ENCODE measurements around the gene RFX7. TPM values are rescaled to one million over a fixed set of nuclear protein-coding genes. Genes with fewer than 3 reads are reported as not detected.

RFX7 gene
- total RNA-seq, 1 donor from 2014 or later = 36.3 TPM

- Mint-ChIP-seq H3K27me3 (peaks cover 34% of the 10 kb centered on the region), H3K27ac (no peak overlapping the region), H3K4me3 (no peak overlapping the region), H3K36me3 (ENCODE audit: low read depth) (no peaks in the 10 kb centered on the region), H3K9me3 (no peaks in the 10 kb centered on the region), H3K4me1 (peaks cover 9% of the 10 kb centered on the region)
- no peak for DNase-seq
- intact Hi-C loops (cut with micrococcal nuclease) = no loop called here
Observed at GRCh38 chr15:56250626-56251025, 6.9 kb upstream of the RFX7 start.

- H3K4me3 Mint-ChIP-seq = no peak overlapping the region
- H3K4me1 Mint-ChIP-seq = peaks cover 23% of the 10 kb centered on the region
- no peak for DNase-seq
- H3K36me3 Mint-ChIP-seq (ENCODE audit: low read depth) = no peaks in the 10 kb centered on the region
- H3K9me3 Mint-ChIP-seq = no peaks in the 10 kb centered on the region
- intact Hi-C loops (cut with micrococcal nuclease) = loop anchor here (5.0 to 10.0 kb wide), 4 partner anchors 118 to 844 kb away; partner anchors contain the start of genes CCPG1, PIERCE2 and TEX9
- H3K27me3 Mint-ChIP-seq = peaks cover 27% of the 10 kb centered on the region
- no peak overlapping the region for H3K27ac Mint-ChIP-seq
Observed at GRCh38 chr15:56249092-56249491, 5.4 kb upstream of the RFX7 start.

- intact Hi-C loops (cut with micrococcal nuclease) = loop anchor here (5.0 to 10.0 kb wide), 4 partner anchors 119 to 844 kb away; partner anchors contain the start of genes CCPG1, PIERCE2 and TEX9
- Mint-ChIP-seq H3K9me3 (no peaks in the 10 kb centered on the region), H3K4me3 (no peak overlapping the region), H3K36me3 (ENCODE audit: low read depth) (no peaks in the 10 kb centered on the region), H3K4me1 (peaks cover 23% of the 10 kb centered on the region), H3K27ac (no peak overlapping the region), H3K27me3 (peaks cover 22% of the 10 kb centered on the region)
- DNase-seq = no peak
Observed at GRCh38 chr15:56248311-56248992, 4.8 kb upstream of the RFX7 start.

DNA sequence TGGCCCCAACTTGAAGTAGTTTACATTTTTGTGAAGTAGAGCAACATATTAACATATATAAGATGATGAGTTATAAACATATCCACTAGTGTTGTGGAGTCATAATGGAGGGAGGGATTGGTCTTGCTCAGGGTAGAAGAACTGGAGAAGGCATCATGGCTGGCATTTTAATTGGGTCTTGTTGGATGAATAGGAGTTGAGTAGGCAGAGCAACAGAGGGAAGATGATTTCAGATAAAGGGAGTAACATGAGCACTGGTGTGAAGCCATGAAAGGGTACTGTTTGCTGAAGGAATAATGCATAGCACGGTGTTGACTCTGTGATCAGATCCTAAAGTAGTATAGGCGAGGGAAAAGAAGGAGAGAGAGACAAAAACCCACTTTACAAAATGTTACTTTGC lies 3.6 kb upstream of the RFX7 start:
- Mint-ChIP-seq H3K9me3 (no peaks in the 10 kb centered on the region), H3K27ac (no peak overlapping the region), H3K27me3 (peaks cover 17% of the 10 kb centered on the region), H3K4me3 (no peak overlapping the region), H3K4me1 (peaks cover 25% of the 10 kb centered on the region), H3K36me3 (ENCODE audit: low read depth) (peaks cover 2% of the 10 kb centered on the region)
- no peak for DNase-seq
- intact Hi-C loops (cut with micrococcal nuclease) = loop anchor here (5.0 to 10.0 kb wide), 4 partner anchors 120 to 842 kb away; partner anchors contain the start of genes CCPG1, PIERCE2 and TEX9

DNA sequence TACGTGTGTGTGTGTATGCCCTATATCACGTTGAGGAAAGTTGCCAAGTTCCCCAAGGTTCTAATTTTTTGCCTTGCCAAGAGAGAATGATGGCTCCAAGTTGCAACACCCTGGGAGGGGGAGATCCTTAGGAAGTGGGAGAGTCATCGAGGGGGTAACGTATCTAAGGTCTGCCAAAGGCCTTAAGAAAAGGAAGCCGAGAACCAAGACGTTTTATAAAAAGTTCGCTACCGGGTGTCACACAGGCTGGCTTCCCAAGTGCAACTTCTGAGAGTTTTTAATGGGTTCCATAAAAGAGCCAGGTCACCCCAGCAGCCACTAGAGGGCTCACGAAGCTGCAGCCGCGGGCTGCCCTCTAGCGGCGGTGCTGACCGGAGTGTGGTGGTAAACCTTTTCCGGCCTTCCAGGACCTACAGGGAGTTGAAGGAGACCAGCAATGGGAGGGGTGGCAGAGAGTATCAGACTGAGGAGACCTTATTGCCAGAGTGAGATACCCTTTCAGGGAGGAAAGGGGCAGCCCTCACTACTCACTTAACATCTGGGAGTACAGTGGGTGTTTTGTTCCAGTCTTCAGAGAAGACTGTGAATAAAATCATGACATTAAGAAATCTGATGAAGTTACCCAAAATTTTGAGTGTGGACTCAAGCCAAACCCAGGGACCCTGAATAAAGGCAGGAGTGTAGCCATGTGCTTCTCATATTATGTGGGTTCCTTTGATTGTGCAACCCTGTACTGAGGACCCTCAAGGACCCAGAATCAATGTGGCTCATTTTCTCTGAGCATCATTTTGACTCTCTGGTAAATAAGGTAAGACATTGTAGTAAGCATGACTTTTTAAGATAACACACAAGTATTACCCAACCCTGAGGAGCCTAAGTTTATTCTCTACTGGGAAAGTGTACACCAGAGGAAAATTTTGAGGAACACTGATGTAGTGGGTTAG lies 2.5 kb upstream of the RFX7 start:
- H3K27ac Mint-ChIP-seq = peak overlapping the region; percentile 99
- peak overlapping the region; percentile 98 for H3K4me3 Mint-ChIP-seq
- no peaks in the 10 kb centered on the region for H3K9me3 Mint-ChIP-seq
- peaks cover 9% of the 10 kb centered on the region for H3K27me3 Mint-ChIP-seq
- DNase-seq = peak; percentile 97
- H3K4me1 Mint-ChIP-seq = peaks cover 29% of the 10 kb centered on the region
- H3K36me3 Mint-ChIP-seq (ENCODE audit: low read depth) = peaks cover 2% of the 10 kb centered on the region
- intact Hi-C loops (cut with micrococcal nuclease) = loop anchor here (1.0 to 10.0 kb wide), 7 partner anchors 121 to 841 kb away; partner anchors contain the start of genes CCPG1, NEDD4, PIERCE2 and TEX9

GRCh38 chr15:56244811-56245576 lies 1.3 kb upstream of the RFX7 start:
- H3K27ac Mint-ChIP-seq = peak overlapping the region; percentile 99
- DNase-seq = peak; percentile 74

DNA sequence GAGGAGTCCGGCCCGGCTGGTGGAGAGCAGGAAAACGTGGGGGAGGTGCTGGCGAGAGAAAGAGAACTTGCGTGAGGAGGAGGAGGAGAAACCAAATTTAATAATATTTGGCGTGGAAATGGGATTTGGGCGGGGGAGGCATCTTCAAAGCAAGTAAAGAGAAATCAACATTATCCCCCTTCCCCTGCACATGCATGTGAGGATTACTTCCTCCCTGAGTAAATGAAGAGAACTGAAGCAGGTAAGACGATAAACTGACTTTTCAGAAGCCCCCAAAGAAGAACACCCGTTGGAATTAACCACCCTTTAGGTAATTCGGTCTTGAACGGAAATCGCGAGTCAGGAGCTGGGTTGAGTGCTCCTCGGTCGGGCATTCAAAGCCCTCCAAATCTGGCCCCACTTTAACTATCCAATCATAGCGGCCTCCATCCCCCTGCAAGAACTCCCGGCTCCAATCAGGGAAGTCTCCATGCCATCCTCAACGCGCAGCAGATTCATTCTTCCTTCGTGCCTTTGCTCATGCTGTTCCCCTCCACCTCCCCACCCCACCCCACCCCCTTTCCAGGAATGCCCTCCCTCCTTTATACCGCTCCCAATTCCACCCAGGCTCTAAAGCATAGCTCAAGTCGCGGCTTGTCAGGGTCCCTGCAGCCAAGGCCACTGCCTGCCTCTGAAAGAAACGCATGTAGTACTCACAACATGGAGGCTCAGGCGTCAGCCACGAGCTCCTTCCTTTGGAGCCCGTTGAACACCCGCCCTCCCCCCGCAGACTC lies 545 bp upstream of the RFX7 start:
- intact Hi-C loops (cut with micrococcal nuclease) = loop anchor here (2.0 to 10.0 kb wide), 7 partner anchors 37 to 908 kb away; partner anchors contain the start of genes CCPG1, NEDD4 and PIERCE2
- H3K9me3 Mint-ChIP-seq = no peaks in the 10 kb centered on the region
- H3K4me3 Mint-ChIP-seq = peak overlapping the region; percentile 98
- peaks cover 37% of the 10 kb centered on the region for H3K4me1 Mint-ChIP-seq
- no peaks in the 10 kb centered on the region for H3K27me3 Mint-ChIP-seq
- peaks cover 7% of the 10 kb centered on the region for H3K36me3 Mint-ChIP-seq (ENCODE audit: low read depth)
- peak overlapping the region; percentile 99 for H3K27ac Mint-ChIP-seq
- DNase-seq = peak; percentile 77

More at GRCh38 chr15:56244811-56245576, 1.3 kb upstream of the RFX7 start:
- Mint-ChIP-seq H3K9me3 (no peaks in the 10 kb centered on the region), H3K4me3 (peak overlapping the region; percentile 98), H3K36me3 (ENCODE audit: low read depth) (peaks cover 4% of the 10 kb centered on the region), H3K27me3 (peaks cover 2% of the 10 kb centered on the region), H3K4me1 (peaks cover 33% of the 10 kb centered on the region)
- intact Hi-C loops (cut with micrococcal nuclease) = loop anchor here (2.0 to 10.0 kb wide), 8 partner anchors 38 to 907 kb away; partner anchors contain the start of genes CCPG1, NEDD4, PIERCE2 and TEX9

GRCh38 chr15:56242576-56243162 lies 1.0 kb downstream of the RFX7 start:
- intact Hi-C loops (cut with micrococcal nuclease) = loop anchor here (2.0 to 10.0 kb wide), 6 partner anchors 35 to 910 kb away; partner anchors contain the start of genes CCPG1, MNS1 and PIERCE2
- Mint-ChIP-seq H3K27ac (peak overlapping the region; percentile 88), H3K36me3 (ENCODE audit: low read depth) (peaks cover 16% of the 10 kb centered on the region), H3K9me3 (no peaks in the 10 kb centered on the region), H3K4me1 (peaks cover 39% of the 10 kb centered on the region), H3K27me3 (no peaks in the 10 kb centered on the region), H3K4me3 (peak overlapping the region; percentile 98)
- DNase-seq = no peak

- Mint-ChIP-seq H3K9me3 (no peaks in the 10 kb centered on the region), H3K27me3 (no peaks in the 10 kb centered on the region), H3K4me3 (peak overlapping the region; percentile 98), H3K36me3 (ENCODE audit: low read depth) (peaks cover 24% of the 10 kb centered on the region), H3K4me1 (peaks cover 40% of the 10 kb centered on the region), H3K27ac (peak overlapping the region; percentile 62)
- intact Hi-C loops (cut with micrococcal nuclease) = loop anchor here (1.0 to 10.0 kb wide), 7 partner anchors 34 to 911 kb away; partner anchors contain the start of genes CCPG1, MNS1 and PIERCE2
- no peak for DNase-seq
Observed at GRCh38 chr15:56241374-56242105, 2.1 kb downstream of the RFX7 start.

DNA sequence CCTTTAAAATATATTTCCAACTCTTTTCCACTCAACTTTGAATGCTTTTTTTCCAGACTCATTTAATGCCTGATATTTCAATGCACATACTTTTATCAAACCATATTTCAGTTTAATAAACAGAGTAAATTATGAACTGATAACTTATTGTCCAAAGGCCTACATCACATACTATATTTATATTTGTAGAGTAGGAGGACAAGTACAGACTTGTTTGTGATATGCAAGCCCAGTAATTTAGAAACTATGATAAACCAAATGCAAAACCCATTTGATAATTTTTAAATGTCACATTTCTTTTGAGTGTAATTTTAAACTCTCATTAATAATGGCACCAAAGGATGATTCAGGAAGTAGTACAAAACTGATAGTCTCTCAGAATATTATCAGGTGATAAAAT lies 3.3 kb downstream of the RFX7 start:
- intact Hi-C loops (cut with micrococcal nuclease) = loop anchor here (5.0 to 10.0 kb wide), 5 partner anchors 33 to 912 kb away; partner anchors contain the start of genes CCPG1 and PIERCE2
- DNase-seq = no peak
- Mint-ChIP-seq H3K4me3 (no peak overlapping the region), H3K9me3 (peaks cover 1% of the 10 kb centered on the region), H3K27ac (peak overlapping the region; percentile 70), H3K27me3 (no peaks in the 10 kb centered on the region), H3K36me3 (ENCODE audit: low read depth) (peaks cover 31% of the 10 kb centered on the region), H3K4me1 (peaks cover 31% of the 10 kb centered on the region)

DNA sequence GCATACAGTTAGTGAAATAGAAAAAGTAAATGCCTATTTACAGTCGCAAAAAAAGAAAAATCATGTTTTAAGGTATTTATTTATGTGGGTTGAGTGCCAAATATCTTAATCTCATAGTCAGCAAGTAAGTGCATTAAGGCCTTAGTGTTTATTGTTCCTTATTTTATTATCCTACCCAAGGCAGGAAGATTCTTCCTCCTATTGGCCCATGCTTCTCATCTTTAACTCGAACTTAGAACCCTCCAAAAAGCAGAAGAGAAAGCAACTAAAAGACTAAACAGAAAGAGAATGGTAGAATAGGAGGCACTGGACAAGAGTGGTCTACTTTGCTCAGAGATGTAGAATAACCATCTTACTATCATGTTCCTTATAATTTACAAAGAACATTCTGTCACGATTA lies 7.5 kb downstream of the RFX7 start:
- Mint-ChIP-seq H3K4me3 (no peak overlapping the region), H3K27ac (no peak overlapping the region), H3K4me1 (peaks cover 25% of the 10 kb centered on the region), H3K9me3 (peaks cover 20% of the 10 kb centered on the region), H3K27me3 (no peaks in the 10 kb centered on the region), H3K36me3 (ENCODE audit: low read depth) (peaks cover 69% of the 10 kb centered on the region)
- DNase-seq = no peak
- intact Hi-C loops (cut with micrococcal nuclease) = no loop called here
